MG63 (cell line): ENCODE measurements around the gene KRT3. TPM values are rescaled to one million over a fixed set of nuclear protein-coding genes. Genes with fewer than 3 reads are reported as not detected.

Source experiments
- DNase-seq: peaks from one replicate; pipeline ENCODE4 v3.0.0-alpha.2; 2020
- H3K27me3 ChIP-seq: fragments of 250-450 bp; sonication (Bioruptor Pico); 2 replicates; pipeline ENCODE4 v1.5.1; 2020; ENCODE audit warnings: mild to moderate bottlenecking, moderate library complexity
- H3K36me3 ChIP-seq: fragments of 250-450 bp; sonication (Bioruptor Pico); 2 replicates; pipeline ENCODE4 v1.5.1; 2020; ENCODE audit warnings: mild to moderate bottlenecking, moderate library complexity
- H3K4me3 ChIP-seq: fragments of 250-450 bp; sonication (Bioruptor Pico); 2 replicates; pipeline ENCODE4 v1.5.1; 2020; ENCODE audit warnings: mild to moderate bottlenecking, moderate library complexity
- H3K9me3 ChIP-seq: fragments of 250-450 bp; sonication (Bioruptor Pico); 2 replicates; pipeline ENCODE4 v1.5.1; 2020; ENCODE audit warnings: mild to moderate bottlenecking, moderate library complexity
- total RNA-seq: library from RNA; depleted of rRNA; stranded (reverse); fragments of >200 nt; shearing (Covaris generic); gene quantifications from 2 replicates; pipeline ENCODE4 v1.2.3, GENCODE V29; 2014; ENCODE audit warnings: low replicate concordance

The KRT3 gene
- total RNA-seq, 1 experiment from 2014 or later, result not detected

GRCh38 chr12:52807544-52808470 lies 11.9 kb upstream of the KRT3 start:
- DNase-seq, result no peak
- Histone ChIP-seq H3K27me3 (no peaks in the 10 kb centered on the region; the same call in 1 of the 2 replicates), H3K36me3 (no peaks in the 10 kb centered on the region), H3K4me3 (no peak overlapping the region), H3K9me3 (no peaks in the 10 kb centered on the region)

- Histone ChIP-seq H3K4me3 (no peak overlapping the region), H3K36me3 (no peaks in the 10 kb centered on the region), H3K9me3 (no peaks in the 10 kb centered on the region), H3K27me3 (no peaks in the 10 kb centered on the region; the same call in 1 of the 2 replicates)
- DNase-seq, result no peak
Observed at GRCh38 chr12:52806821-52807543, 11.1 kb upstream of the KRT3 start.

GRCh38 chr12:52806169-52806811 lies 10.4 kb upstream of the KRT3 start:
- Histone ChIP-seq H3K9me3 (no peaks in the 10 kb centered on the region), H3K4me3 (no peak overlapping the region), H3K36me3 (no peaks in the 10 kb centered on the region), H3K27me3 (no peaks in the 10 kb centered on the region; the same call in 1 of the 2 replicates)
- no peak for DNase-seq

GRCh38 chr12:52805739-52806138 lies 9.8 kb upstream of the KRT3 start:
- DNase-seq, result no peak
- no peaks in the 10 kb centered on the region; the same call in 1 of the 2 replicates for H3K27me3 ChIP-seq
- H3K4me3 ChIP-seq, result no peak overlapping the region
- H3K9me3 ChIP-seq, result no peaks in the 10 kb centered on the region
- H3K36me3 ChIP-seq, result no peaks in the 10 kb centered on the region

- no peaks in the 10 kb centered on the region for H3K36me3 ChIP-seq
- H3K9me3 ChIP-seq, result no peaks in the 10 kb centered on the region
- no peak for DNase-seq
- no peaks in the 10 kb centered on the region; the same call in 1 of the 2 replicates for H3K27me3 ChIP-seq
- H3K4me3 ChIP-seq, result no peak overlapping the region
Observed at GRCh38 chr12:52805000-52805399, 9.1 kb upstream of the KRT3 start.

- Histone ChIP-seq H3K9me3 (no peaks in the 10 kb centered on the region), H3K4me3 (no peak overlapping the region), H3K36me3 (no peaks in the 10 kb centered on the region), H3K27me3 (no peaks in the 10 kb centered on the region)
- no peak for DNase-seq
Observed at GRCh38 chr12:52802442-52802841, 6.5 kb upstream of the KRT3 start.

GRCh38 chr12:52801773-52802172 lies 5.9 kb upstream of the KRT3 start:
- H3K4me3 ChIP-seq, result no peak overlapping the region
- no peak for DNase-seq

GRCh38 chr12:52800259-52800917 lies 4.5 kb upstream of the KRT3 start:
- DNase-seq, result no peak
- Histone ChIP-seq H3K9me3 (no peaks in the 10 kb centered on the region), H3K27me3 (no peaks in the 10 kb centered on the region), H3K36me3 (no peaks in the 10 kb centered on the region), H3K4me3 (no peak overlapping the region)

More at GRCh38 chr12:52801773-52802172, 5.9 kb upstream of the KRT3 start:
- H3K36me3 ChIP-seq, result no peaks in the 10 kb centered on the region
- no peaks in the 10 kb centered on the region for H3K27me3 ChIP-seq
- no peaks in the 10 kb centered on the region for H3K9me3 ChIP-seq

- DNase-seq, result no peak
- no peaks in the 10 kb centered on the region for H3K36me3 ChIP-seq
Observed at GRCh38 chr12:52799505-52800211, 3.7 kb upstream of the KRT3 start.

GRCh38 chr12:52798671-52799504 lies 3.0 kb upstream of the KRT3 start:
- no peak for DNase-seq
- no peak overlapping the region for H3K4me3 ChIP-seq
- no peaks in the 10 kb centered on the region for H3K27me3 ChIP-seq
- no peaks in the 10 kb centered on the region for H3K9me3 ChIP-seq
- H3K36me3 ChIP-seq, result no peaks in the 10 kb centered on the region

More at GRCh38 chr12:52799505-52800211, 3.7 kb upstream of the KRT3 start:
- no peaks in the 10 kb centered on the region for H3K9me3 ChIP-seq
- no peak overlapping the region for H3K4me3 ChIP-seq
- no peaks in the 10 kb centered on the region for H3K27me3 ChIP-seq

GRCh38 chr12:52798003-52798670 lies 2.2 kb upstream of the KRT3 start:
- Histone ChIP-seq H3K9me3 (no peaks in the 10 kb centered on the region), H3K4me3 (no peak overlapping the region), H3K27me3 (no peaks in the 10 kb centered on the region), H3K36me3 (no peaks in the 10 kb centered on the region)
- DNase-seq, result peak; percentile 15

GRCh38 chr12:52797529-52797894 lies 1.6 kb upstream of the KRT3 start:
- Histone ChIP-seq H3K4me3 (no peak overlapping the region), H3K9me3 (no peaks in the 10 kb centered on the region), H3K27me3 (no peaks in the 10 kb centered on the region), H3K36me3 (no peaks in the 10 kb centered on the region)
- DNase-seq, result no peak

GRCh38 chr12:52796839-52797528 lies 1.1 kb upstream of the KRT3 start:
- DNase-seq, result no peak
- Histone ChIP-seq H3K27me3 (no peaks in the 10 kb centered on the region), H3K9me3 (no peaks in the 10 kb centered on the region), H3K4me3 (no peak overlapping the region), H3K36me3 (no peaks in the 10 kb centered on the region)

- DNase-seq, result no peak
- Histone ChIP-seq H3K27me3 (no peaks in the 10 kb centered on the region), H3K9me3 (no peaks in the 10 kb centered on the region), H3K36me3 (no peaks in the 10 kb centered on the region), H3K4me3 (no peak overlapping the region)
Observed at GRCh38 chr12:52796429-52796794, 495 bp upstream of the KRT3 start.
